Measurements from ENCODE around the gene CD44.
A peak's percentile ranks its signal among the peaks of the same experiment; 100 is the strongest.
"Not testable (repeated sequence)": the region's sequence is repeated elsewhere in the genome, so short reads cannot be mapped to it uniquely, and the experiment has no call there.

CD44 gene

DNA sequence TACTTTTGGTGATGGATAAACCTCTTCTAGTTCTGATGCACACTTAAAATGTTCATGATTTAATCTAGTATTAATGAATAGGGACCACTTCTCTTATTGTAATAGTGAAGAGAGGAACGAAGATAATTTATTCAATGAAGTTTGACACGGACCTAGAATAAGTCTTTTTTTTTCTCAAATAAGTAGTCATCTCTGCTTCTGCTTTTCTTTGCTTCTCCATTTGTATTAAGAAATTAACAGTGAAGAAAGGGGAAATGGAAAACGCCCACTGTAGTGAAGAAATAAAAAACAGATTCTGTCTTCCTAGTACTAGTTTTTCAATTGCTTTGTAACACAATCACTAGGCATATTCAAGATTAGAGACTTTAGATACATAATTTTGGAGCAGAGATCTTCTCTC lies 73.0 kb downstream of the CD44 start:
- no peak for DNase-seq (ENCODE audit: low read depth, low spot score)

GRCh38 chr11:35214226-35214770 lies 75.3 kb downstream of the CD44 start:
- DNase-seq (ENCODE audit: low read depth, low spot score): no peak

DNA sequence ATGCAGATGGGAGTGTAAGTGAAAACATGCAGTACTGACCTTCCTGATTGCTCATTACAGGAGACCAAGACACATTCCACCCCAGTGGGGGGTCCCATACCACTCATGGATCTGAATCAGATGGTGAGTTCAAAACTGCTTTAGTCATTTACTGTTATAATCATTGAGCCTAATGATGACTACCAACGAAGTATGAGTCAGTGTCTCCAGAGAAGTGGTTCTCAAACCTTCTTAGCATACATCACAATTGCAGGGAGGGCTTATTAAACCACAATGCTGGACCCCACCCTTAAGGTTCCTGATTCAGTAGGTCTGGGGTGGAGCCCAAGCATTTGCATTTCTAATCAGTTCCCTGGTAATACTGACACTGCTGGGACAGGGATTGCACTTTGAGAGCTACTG lies 75.8 kb downstream of the CD44 start:
- DNase-seq (ENCODE audit: low read depth, low spot score): peak; percentile 48

GRCh38 chr11:35215945-35216344 lies 77.0 kb downstream of the CD44 start:
- no peak for DNase-seq (ENCODE audit: low read depth, low spot score)

- no peak for DNase-seq (ENCODE audit: low read depth, low spot score)
Measured at GRCh38 chr11:35216962-35217678, 78.1 kb downstream of the CD44 start.

GRCh38 chr11:35218956-35219355 lies 80.0 kb downstream of the CD44 start:
- no peak for DNase-seq (ENCODE audit: low read depth, low spot score)

GRCh38 chr11:35223371-35223796 lies 84.4 kb downstream of the CD44 start:
- no peak for DNase-seq (ENCODE audit: low read depth, low spot score)

GRCh38 chr11:35223991-35224390 lies 85.0 kb downstream of the CD44 start:
- no peak for DNase-seq (ENCODE audit: low read depth, low spot score)

GRCh38 chr11:35225946-35226520 lies 87.1 kb downstream of the CD44 start:
- DNase-seq (ENCODE audit: low read depth, low spot score): no peak

DNA sequence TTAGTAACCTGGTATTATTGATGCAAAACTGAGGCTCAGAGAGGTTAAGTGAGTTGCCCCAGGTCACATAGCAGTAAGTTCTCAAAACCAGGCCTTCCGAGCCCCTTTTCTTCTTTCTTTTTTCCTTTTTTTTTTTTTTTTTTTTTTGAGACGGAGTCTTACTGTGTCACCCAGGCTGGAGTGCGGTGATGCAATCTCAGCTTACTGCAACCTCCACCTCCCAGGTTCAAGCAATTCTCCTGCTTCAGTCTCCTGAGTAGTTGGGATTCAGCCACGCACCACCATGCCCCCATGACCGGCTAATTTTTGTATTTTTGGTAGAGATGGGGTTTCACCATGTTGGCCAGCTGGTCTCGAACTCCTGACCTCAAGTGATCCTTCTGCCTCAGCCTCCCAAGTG lies 87.8 kb downstream of the CD44 start:
- DNase-seq (ENCODE audit: low read depth, low spot score): not testable (repeated sequence)

GRCh38 chr11:35227576-35228327 lies 88.8 kb downstream of the CD44 start:
- DNase-seq (ENCODE audit: low read depth, low spot score): no peak

DNA sequence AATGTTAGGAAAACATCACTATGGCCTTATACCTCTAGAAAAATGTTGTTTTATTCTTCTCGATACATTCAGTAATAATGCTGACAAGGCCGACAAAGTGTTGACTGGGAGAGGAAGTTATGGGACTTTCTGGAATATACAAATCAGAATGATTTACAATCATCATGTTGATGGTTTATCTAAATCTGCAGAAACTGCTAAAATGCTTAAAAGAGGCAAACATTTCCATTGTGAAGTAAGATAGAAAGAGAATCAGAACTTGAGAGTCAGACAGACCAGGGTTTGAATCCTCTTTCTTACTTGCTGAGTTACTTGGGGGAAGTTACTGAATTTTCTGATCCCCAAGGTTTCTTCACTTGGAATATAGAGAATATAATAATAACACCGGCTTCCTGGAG lies 89.4 kb downstream of the CD44 start:
- no peak for DNase-seq (ENCODE audit: low read depth, low spot score)

DNA sequence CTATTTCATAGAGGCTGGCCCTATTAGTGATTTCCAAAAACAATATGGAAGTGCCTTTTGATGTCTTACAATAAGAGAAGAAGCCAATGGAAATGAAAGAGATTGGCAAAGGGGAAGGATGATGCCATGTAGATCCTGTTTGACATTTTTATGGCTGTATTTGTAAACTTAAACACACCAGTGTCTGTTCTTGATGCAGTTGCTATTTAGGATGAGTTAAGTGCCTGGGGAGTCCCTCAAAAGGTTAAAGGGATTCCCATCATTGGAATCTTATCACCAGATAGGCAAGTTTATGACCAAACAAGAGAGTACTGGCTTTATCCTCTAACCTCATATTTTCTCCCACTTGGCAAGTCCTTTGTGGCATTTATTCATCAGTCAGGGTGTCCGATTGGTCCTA lies 91.4 kb downstream of the CD44 start:
- no peak for DNase-seq (ENCODE audit: low read depth, low spot score)

GRCh38 chr11:35231076-35231860 lies 92.3 kb downstream of the CD44 start:
- DNase-seq (ENCODE audit: low read depth, low spot score): no peak

DNA sequence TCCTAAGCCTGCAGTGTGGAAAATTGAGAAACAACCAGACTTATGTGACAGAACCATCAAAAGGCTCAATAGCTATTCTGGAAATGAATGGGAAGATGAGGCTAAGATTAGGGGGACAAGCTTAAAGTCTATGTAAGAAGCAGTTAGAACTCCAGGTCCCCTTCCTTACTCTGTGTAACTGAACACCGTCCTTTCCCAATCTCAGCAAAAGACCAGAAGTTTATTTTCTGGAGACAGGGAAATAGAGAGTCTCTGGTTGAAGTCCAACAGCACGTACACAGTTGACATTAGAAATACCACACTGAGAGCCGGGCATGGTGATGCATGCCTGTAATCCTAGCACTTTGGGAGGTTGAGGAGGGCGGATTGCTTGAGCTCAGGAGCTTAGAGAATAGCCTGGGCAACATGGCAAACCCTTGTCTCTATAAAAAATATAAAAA lies 93.9 kb downstream of the CD44 start:
- no peak for DNase-seq (ENCODE audit: low read depth, low spot score)

- DNase-seq (ENCODE audit: low read depth, low spot score): no peak
Measured at GRCh38 chr11:35233518-35233917, 94.5 kb downstream of the CD44 start.

- DNase-seq (ENCODE audit: low read depth, low spot score): no peak
Measured at GRCh38 chr11:35234460-35235156, 95.6 kb downstream of the CD44 start.

- no peak for DNase-seq (ENCODE audit: low read depth, low spot score)
Measured at GRCh38 chr11:35235157-35235468, 96.1 kb downstream of the CD44 start.

DNA sequence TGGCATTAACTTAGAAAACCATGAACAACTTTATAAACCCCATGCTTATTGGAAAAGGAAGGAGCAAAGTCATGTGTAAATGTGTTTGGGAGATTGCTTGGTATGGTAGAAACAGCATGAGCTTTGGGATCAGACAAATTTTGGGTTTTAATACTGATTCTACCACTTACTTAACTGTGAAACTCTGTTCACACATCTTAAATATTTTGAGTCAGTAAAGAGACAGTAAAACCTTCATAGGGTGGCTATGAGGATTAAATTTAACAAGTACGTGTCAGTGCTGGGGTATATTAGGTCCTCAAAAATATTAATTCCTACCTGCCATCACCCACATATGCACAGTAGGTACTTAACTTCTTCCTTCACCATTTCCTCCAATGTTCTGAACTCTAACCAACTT lies 96.5 kb downstream of the CD44 start:
- no peak for DNase-seq (ENCODE audit: low read depth, low spot score)

DNA sequence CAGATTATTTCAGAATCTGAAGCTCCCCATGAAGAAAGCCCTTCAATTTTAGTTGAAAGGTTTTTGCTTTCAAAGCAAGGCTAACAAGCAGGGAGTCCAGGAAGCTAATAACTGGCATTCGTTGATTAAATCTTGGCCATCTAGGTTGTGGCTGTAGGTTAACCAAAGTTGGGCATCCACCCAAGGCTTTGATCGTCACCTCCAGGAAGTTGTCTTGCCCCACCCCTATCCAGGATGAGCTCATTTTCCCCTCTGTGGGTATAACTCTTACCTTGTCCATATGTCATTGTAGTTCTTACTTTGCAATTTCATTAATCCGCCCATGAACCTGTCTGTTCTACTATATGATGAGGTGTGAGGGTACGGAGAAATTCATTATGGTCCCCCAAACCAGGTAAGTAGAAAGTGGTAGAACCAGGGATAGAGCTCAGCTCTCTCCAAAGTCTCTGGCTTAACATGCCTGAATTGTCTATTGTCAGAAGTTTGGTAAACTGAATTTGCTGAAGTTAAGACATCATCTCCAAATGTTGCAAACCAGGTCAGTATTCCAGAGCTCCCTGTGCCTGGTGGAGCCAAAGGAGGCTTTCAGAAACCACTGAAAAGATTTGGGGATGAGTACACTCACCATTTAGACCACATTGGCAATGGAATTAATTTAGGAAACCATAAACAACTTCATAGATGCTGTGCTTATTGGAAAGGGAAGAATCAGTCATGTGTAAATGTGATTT lies 97.1 kb downstream of the CD44 start:
- no peak for DNase-seq (ENCODE audit: low read depth, low spot score)

DNA sequence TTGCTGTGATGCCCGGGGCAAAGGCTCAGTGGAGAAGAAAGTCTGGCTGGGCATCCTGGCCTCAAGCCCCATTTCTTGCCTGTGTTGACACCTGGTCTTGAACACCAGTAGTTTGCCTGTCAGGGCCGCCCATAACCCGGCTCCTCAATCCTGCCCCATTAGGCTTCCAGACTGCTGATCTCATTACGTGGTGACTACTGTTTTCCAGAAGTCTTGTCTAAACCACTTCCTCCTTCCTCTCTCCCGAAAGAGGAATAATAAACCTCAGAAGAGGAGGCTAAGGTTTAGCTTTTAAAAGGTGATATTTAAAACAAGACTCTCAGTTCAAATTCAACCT lies 97.7 kb downstream of the CD44 start:
- DNase-seq (ENCODE audit: low read depth, low spot score): no peak
